CD4-positive, alpha-beta T cell treated with Interleukin-15 for 4 hours (primary cell): ENCODE data around the gene LMBR1L.

Experiments used
- DNase-seq: peaks from one replicate; pipeline ENCODE4 v3.0.0-alpha.2; 2020; ENCODE audit warnings: low spot score

The LMBR1L gene

DNA sequence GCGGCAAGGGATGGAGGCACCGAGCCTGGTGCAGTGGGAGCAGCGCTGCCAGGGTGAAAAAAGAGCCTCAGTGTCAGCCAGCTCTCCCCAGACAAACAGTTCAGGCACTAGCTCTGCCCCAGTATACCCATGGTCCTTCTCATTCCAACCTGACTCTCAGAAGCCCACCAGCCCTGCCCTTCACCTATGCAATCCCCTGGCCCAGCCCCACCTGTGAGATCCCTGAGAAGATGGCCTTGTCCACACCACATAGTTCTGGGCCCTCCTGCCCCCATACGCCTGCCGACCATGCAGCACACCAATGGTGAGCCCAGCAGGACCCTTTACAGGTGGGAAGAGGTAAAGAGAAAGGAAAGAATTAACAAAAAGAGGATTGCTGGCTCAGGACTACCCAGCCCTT, 56.6 kb downstream of the LMBR1L start:
- no peak for DNase-seq

DNA sequence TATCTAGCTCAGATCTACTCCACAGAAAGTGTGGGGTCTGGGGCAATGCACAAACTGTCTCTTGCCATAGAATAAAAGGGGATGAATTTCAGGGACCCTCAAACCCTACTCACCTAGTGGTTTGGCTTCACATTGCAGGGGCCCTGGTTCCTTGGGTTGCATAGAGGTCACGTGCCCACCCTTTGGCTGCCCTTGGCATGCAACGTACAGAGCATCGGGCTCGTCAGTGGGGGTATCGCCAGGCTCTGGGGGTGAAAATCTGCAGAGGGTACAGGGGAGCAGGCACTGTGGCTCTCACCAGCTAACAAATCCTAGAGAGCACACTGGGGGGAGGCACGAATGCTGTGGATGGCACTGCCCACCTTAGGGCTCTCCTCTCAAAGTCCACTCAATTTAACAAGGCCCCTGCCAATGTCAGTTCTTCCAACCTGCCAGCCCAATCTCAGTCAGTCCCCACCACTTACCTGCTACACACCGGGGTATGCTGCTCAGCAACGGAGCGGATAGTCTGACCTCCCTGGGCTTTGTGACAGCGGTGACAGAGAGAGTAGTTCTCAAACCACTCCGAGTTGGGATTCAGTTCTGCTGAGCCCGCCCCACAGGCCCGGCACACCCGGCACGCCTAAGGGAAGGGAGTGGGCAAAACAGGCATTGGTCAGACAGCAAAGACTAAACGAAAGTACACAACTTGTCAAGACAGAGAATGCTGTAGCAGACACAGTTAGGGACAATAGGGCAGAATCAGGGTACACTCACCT, 58.0 kb downstream of the LMBR1L start:
- DNase-seq = no peak

DNA sequence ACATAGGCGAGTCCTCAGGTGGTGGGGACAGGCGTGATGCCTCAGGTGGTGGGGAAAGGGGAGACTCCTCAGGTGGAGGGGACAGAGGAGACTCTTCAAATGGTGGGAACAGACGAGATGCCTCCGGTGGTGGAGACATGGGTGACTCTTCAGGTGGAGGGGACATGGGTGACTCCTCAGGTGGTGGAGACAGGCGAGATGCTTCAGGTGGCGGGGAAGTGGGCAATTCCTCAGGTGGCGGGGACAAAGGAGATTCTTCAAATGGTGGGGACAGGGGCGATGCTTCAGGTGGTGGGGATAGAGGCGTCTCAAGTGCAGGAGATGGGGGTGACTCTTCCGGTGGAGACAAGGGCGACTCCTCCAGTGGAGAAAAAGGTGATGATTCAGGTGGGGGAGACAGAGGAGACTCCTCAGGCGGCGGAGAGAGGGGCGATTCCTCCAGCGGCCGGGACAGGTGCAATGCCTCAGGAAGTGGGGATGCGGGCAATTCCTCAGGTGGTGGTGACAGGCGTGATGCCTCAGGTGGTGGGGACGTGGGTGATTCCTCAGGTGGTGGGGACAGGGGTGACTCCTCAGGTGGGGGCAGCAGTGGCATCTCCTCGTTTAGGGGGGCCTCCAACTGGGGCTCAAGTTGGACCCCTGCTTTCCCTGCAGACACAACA, 58.7 kb downstream of the LMBR1L start:
- DNase-seq = no peak

GRCh38 chr12:49051373-49051764, 59.3 kb downstream of the LMBR1L start:
- DNase-seq = no peak

- no peak for DNase-seq
Observed at GRCh38 chr12:49050507-49051372, 59.9 kb downstream of the LMBR1L start.

DNA sequence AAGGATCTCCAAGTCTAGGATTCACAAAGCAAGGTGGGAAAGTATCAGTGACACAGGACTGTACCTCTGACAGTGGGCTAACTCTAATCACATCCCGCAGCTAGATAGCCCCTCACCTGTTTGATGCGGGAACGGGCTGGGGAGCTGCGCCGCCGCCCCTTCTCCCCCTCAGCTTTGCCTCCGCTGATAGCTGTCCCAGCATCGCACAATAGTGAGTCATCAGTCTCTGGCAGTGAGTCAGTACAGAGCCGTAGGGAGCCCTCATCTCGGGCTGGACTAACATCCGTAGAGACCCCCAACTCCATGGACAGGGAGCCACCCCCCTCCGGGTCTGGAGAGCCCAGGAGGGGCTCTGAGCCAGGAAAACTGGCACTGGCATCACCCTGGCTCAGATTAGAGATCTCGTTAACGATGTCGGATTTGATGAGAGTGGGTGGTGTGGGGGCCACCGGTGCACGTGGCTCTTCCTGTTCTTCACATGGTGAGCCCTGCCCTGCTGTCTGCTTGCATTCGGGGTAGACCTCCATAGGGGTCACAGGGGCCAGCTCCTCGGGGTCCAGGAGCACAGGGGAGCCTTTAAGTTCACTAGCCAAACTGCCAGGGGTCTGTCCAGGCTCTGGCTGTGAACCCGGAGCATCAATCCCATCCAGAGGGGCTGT, 61.0 kb downstream of the LMBR1L start:
- DNase-seq = no peak

GRCh38 chr12:49048953-49049352, 61.7 kb downstream of the LMBR1L start:
- DNase-seq = no peak
